Osteoblast (primary cell): ENCODE data around the gene FBXO44. TPM values are rescaled to one million over a fixed set of nuclear protein-coding genes. Genes with fewer than 3 reads are reported as not detected.
"Not testable (repeated sequence)": the region's sequence is repeated elsewhere in the genome, so short reads cannot be mapped to it uniquely, and the experiment has no call there.

Experiments used
- DNase-seq: peaks from one replicate; pipeline ENCODE4 v3.0.0; 2011; ENCODE audit warnings: low spot score, mixed read lengths; ENCODE audit not compliant: insufficient read length; ENCODE audit errors: missing footprints
- H2AFZ ChIP-seq: 2 replicates; pipeline ENCODE4 v1.6.0; 2011; ENCODE audit warnings: mild to moderate bottlenecking, low read length
- H3K27ac ChIP-seq: 2 replicates; pipeline ENCODE4 v1.5.1; 2011; ENCODE audit warnings: mild to moderate bottlenecking, low read depth, low read length, moderate library complexity
- H3K27me3 ChIP-seq: 2 replicates; pipeline ENCODE4 v1.6.0; 2012; ENCODE audit warnings: mild to moderate bottlenecking, control low read depth, inconsistent platforms, low read length, moderate library complexity; ENCODE audit not compliant: insufficient read depth
- H3K36me3 ChIP-seq: 2 replicates; pipeline ENCODE4 v1.5.1; 2011; ENCODE audit warnings: mild to moderate bottlenecking, low read length, control low read depth, moderate library complexity; ENCODE audit not compliant: insufficient read depth
- H3K4me1 ChIP-seq: 2 replicates; pipeline ENCODE4 v1.5.1; 2011; ENCODE audit warnings: mild to moderate bottlenecking, low read length, control low read depth, moderate library complexity; ENCODE audit not compliant: insufficient read depth
- H3K4me2 ChIP-seq: 2 replicates; pipeline ENCODE4 v1.6.0; 2011; ENCODE audit warnings: mild to moderate bottlenecking, low read length; ENCODE audit not compliant: insufficient read depth
- H3K4me3 ChIP-seq: fragments of 200-600 bp; sonication (generic); 3 replicates; pipeline ENCODE4 v1.5.1; 2012; ENCODE audit warnings: mild to moderate bottlenecking, low read length, inconsistent platforms; ENCODE audit not compliant: insufficient read depth
- H3K79me2 ChIP-seq: 2 replicates; pipeline ENCODE4 v1.6.0; 2012; ENCODE audit warnings: mild to moderate bottlenecking, low read length, control low read depth, inconsistent platforms; ENCODE audit not compliant: insufficient read depth
- H3K9me3 ChIP-seq: 2 replicates; pipeline ENCODE4 v1.5.1; 2011; ENCODE audit warnings: low read depth, low read length, control low read depth
- H4K20me1 ChIP-seq: 2 replicates; pipeline ENCODE4 v1.6.0; 2012; ENCODE audit warnings: mild to moderate bottlenecking, low read length, control low read depth; ENCODE audit not compliant: insufficient read depth
- total RNA-seq: library from RNA; depleted of rRNA; stranded (reverse); fragments of >200 nt; gene quantifications from 2 replicates; pipeline ENCODE4 v1.2.3, GENCODE V29; 2012
- TF ChIP-seq, protein P1 (sequence below): IDR thresholded peaks from 2 replicates; pipeline ENCODE4 v1.5.1; 2011; ENCODE audit warnings: mild to moderate bottlenecking, low read depth, low read length, moderate library complexity; ENCODE audit errors: extremely low read depth

Gene FBXO44
- 14.4 and 16.3 TPM in 2 replicates for total RNA-seq

DNA sequence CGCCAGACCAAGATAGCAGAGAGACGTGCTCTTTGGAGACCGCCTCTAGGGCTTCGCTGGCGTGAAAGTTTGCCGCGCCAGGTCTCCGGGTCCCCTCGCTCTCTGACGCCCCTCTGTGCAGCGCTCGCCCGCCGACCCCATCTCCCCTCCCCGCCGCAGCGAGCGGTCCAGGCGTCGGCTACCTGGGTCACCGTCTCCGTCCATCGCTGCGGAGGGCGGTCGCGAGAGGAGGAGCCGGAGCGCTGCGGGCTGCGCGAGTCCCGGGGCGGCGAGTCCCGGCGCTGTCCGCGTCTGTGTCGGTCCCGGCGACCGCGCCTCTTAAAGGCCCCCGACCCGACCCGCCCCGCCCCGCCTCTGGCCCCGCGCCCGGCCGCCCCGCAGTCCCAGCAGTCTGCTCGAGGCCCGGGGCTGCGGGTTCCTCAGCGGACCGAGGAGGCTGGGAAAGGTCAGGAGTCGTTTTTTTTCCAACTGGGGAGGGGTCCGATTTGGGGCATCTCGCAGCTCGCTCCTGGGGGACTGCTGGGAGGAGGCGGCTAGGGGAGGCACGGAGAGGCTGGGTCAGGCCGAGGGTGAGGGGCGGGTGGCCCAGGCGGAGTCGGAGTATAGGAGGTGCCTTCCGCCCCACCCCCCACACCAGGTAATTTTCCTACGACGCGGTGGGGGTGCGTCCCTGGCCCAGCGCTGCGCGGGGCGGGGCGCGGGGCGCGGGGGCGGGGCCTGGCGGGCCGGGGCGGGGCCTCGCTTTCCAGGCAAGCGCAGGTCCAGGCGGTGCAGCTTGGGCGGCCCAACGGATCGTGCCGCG lies at the start of gene FBXO44, which contains the start of gene FBXO2:
TSS of gene FBXO44 (plus strand) at position 741 of the 802 bp plus-strand sequence. CDS start 959 bp downstream, outside the sequence.
TSS of gene FBXO2 (minus strand) at position 293 of the 802 bp plus-strand sequence. CDS start at position 204, 89 bp downstream.
- peaks cover 14% of the 10 kb centered on the region for H3K27me3 ChIP-seq
- DNase-seq: peak; percentile 98

GRCh38 chr1:11606775-11607174 lies 47.9 kb upstream of the FBXO44 start:
- Histone ChIP-seq H3K4me2 (no peak overlapping the region), H2AFZ (no peak overlapping the region), H3K4me3 (no peak overlapping the region), H3K9me3 (no peaks in the 10 kb centered on the region), H3K4me1 (no peaks in the 10 kb centered on the region), H3K79me2 (no peaks in the 10 kb centered on the region), H3K27me3 (no peaks in the 10 kb centered on the region), H4K20me1 (no peaks in the 10 kb centered on the region), H3K36me3 (no peaks in the 10 kb centered on the region), H3K27ac (no peak overlapping the region)
- DNase-seq: no peak
- TF ChIP-seq, protein P1, sequence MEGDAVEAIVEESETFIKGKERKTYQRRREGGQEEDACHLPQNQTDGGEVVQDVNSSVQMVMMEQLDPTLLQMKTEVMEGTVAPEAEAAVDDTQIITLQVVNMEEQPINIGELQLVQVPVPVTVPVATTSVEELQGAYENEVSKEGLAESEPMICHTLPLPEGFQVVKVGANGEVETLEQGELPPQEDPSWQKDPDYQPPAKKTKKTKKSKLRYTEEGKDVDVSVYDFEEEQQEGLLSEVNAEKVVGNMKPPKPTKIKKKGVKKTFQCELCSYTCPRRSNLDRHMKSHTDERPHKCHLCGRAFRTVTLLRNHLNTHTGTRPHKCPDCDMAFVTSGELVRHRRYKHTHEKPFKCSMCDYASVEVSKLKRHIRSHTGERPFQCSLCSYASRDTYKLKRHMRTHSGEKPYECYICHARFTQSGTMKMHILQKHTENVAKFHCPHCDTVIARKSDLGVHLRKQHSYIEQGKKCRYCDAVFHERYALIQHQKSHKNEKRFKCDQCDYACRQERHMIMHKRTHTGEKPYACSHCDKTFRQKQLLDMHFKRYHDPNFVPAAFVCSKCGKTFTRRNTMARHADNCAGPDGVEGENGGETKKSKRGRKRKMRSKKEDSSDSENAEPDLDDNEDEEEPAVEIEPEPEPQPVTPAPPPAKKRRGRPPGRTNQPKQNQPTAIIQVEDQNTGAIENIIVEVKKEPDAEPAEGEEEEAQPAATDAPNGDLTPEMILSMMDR: no peak

More for the DNA sequence above, at the start of gene FBXO44, which contains the start of gene FBXO2:
- no peaks in the 10 kb centered on the region for H3K9me3 ChIP-seq
- H3K27ac ChIP-seq: no peak within 1 kb of the TSS
- peak within 1 kb of the TSS; percentile 72 for H3K4me2 ChIP-seq
- H3K36me3 ChIP-seq: no peaks in the 10 kb centered on the region
- H3K79me2 ChIP-seq: no peaks in the 10 kb centered on the region
- peak within 1 kb of the TSS; percentile 72 for H3K4me3 ChIP-seq
- H2AFZ ChIP-seq: peak within 1 kb of the TSS; percentile 56
- no peaks in the 10 kb centered on the region for H4K20me1 ChIP-seq
- H3K4me1 ChIP-seq: no peaks in the 10 kb centered on the region
- TF ChIP-seq, protein P1: no peak

DNA sequence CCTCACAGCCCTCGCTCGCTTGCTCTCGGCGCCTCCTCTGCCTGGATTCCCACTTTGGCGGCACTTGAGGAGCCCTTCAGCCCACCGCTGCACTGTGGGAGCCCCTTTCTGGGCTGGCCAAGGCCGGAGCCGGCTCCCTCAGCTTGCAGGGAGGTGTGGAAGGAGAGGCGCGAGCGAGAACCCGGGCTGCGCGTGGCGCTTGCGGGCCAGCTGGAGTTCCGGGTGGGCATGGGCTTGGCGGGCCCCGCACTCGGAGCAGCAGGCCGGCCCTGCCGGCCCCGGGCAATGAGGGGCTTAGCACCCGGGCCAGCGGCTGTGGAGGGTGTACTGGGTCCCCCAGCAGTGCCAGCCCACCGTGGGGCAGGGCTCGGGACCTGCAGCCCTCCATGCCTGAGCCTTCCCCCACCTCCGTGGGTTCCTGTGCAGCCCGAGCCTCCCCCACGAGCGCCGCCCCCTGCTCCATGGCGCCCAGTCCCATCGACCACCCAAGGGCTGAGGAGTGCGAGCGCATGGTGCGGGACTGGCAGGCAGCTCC lies 46.0 kb upstream of the FBXO44 start:
- not testable (repeated sequence) for H3K4me3 ChIP-seq, H2AFZ ChIP-seq, H3K4me1 ChIP-seq, H3K4me2 ChIP-seq, H3K9me3 ChIP-seq, H3K27me3 ChIP-seq, H3K36me3 ChIP-seq, H4K20me1 ChIP-seq, H3K27ac ChIP-seq, DNase-seq, H3K79me2 ChIP-seq

DNA sequence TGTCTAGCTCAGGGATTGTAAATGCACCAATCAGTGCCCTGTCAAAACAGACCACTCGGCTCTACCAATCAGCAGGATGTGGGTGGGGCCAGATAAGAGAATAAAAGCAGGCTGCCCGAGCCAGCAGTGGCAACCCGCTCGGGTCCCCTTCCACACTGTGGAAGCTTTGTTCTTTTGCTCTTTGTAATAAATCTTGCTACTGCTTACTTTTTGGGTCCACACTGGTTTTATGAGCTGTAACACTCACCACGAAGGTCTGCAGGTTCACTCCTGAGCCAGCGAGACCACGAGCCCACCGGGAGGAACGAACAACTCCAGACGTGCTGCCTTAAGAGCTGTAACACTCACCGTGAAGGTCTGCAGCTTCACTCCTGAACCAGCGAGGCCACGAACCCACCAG lies 45.3 kb upstream of the FBXO44 start:
- H3K27ac ChIP-seq, H4K20me1 ChIP-seq, H3K36me3 ChIP-seq, H3K9me3 ChIP-seq, H2AFZ ChIP-seq, H3K79me2 ChIP-seq, H3K27me3 ChIP-seq, H3K4me1 ChIP-seq, H3K4me2 ChIP-seq, H3K4me3 ChIP-seq, DNase-seq: not testable (repeated sequence)
